K562 treated with DMSO at 1 percent for 48 hours (cell line): ENCODE measurements around the gene EXOSC10. TPM values are rescaled to one million over a fixed set of nuclear protein-coding genes. Genes with fewer than 3 reads are reported as not detected.

Source experiments
- total RNA-seq: library from RNA; unstranded; fragments of 300-600 nt; gene quantifications from 2 replicates; pipeline ENCODE4 v1.2.3, GENCODE V29; 2022; ENCODE audit warnings: low replicate concordance; ENCODE audit errors: extremely low read depth

The EXOSC10 gene
- total RNA-seq: not detected in 2 replicates

DNA sequence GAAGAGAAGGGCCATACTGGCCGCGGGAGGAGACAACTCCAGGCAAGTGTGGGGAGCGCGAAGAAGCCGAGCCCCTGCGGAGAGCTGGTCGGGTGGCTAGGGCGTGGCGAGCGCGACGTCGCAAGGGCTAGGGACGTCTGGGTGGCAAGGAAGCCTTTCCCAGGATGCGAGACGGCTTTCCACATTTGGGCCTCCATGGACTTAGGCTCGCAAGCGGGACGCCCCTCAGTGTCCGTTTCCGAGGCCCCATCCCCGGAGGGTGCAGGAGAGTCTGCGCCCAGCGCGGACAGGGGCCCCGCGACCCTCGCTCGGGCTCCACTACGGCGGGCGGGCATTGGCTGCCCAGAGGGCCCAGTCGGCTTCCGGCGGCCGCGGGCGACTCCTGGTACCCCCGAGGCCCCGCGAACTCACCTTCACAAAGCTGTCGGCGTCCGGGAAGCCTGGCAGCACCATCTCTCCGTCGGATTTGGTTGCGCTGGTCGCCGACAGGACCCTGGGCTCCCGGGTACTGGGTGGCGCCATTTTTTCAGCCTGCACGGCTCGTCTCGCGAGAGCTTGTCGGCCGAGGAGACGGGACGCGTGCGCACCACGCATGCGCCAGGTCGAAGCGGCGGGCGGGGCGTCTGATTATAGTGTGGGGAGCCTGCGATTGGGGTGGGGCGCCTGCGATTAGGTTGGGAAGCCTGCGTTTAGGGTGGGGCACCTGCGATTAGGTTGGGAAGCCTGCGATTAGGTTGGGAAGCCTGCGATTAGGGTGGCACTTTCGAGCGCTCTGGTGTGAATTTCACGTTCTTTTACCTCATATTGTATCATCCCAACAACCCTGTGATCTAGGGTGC lies at the start of gene EXOSC10:
EXOSC10 (minus strand) TSS at position 560 of the 839 bp plus-strand sequence; CDS start at position 522, 38 bp downstream.

GRCh38 chr1:11059968-11060830 lies 39.5 kb downstream of the EXOSC10 start, which contains the start of gene SRM:
TSS of gene SRM (minus strand) at chr1:11060018. CDS start at chr1:11059943, 75 bp downstream.

GRCh38 chr1:11046625-11047365 lies 52.9 kb downstream of the EXOSC10 start, which contains the start of gene MASP2:
TSS of gene MASP2 (minus strand) at chr1:11047239. CDS start at chr1:11047207, 32 bp downstream.

Other genes with a start within 250 kb of the EXOSC10 start
- gene TARDBP, start 87.2 kb downstream of the EXOSC10 start, total RNA-seq: not detected in 2 replicates
- gene MASP2, start 52.6 kb downstream of the EXOSC10 start, total RNA-seq: not detected in 2 replicates
- not detected in 2 replicates for gene SRM, start 39.9 kb downstream of the EXOSC10 start, total RNA-seq
- gene ANGPTL7, start 89.5 kb upstream of the EXOSC10 start, total RNA-seq: not detected in 2 replicates
- gene MTOR, start 162.7 kb upstream of the EXOSC10 start, total RNA-seq: not detected in 2 replicates
- gene UBIAD1, start 173.3 kb upstream of the EXOSC10 start, total RNA-seq: not detected in 2 replicates